Hindlimb muscle (tissue), 1 donor: Measurements from ENCODE around the gene VWC2L. TPM values are rescaled to one million over a fixed set of nuclear protein-coding genes. Genes with fewer than 3 reads are reported as not detected.

ENCODE experiments used
- DNase-seq: peaks from one replicate; pipeline ENCODE4 v3.0.0-alpha.2; 2013
- polyA plus RNA-seq: library from polyadenylated mRNA; unstranded; fragments of 120-200 nt; gene quantifications from one replicate; pipeline ENCODE4 v1.2.1, GENCODE V29; 2013; ENCODE audit not compliant: insufficient read length

The VWC2L gene
- polyA plus RNA-seq, 1 donor = not detected

DNA sequence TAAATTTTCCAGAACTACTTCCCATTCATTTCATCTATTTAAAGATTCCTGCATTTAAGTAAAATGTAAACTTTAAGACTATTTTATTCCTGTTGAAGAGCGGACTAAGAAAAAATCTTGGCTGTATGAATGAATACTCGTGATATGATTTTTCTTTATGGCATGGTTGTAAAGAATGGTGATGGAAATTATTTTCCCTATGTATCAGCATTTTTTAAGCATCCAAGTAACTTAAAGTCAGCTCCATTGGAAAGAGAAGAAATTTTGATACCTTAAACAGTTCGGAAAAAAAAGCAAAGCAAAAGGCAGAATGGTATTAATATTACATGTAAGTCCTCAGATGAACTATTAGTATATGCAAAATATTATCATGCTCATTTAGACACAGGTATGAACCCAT lies 58.9 kb downstream of the VWC2L start:
- peak; percentile 4 for DNase-seq

DNA sequence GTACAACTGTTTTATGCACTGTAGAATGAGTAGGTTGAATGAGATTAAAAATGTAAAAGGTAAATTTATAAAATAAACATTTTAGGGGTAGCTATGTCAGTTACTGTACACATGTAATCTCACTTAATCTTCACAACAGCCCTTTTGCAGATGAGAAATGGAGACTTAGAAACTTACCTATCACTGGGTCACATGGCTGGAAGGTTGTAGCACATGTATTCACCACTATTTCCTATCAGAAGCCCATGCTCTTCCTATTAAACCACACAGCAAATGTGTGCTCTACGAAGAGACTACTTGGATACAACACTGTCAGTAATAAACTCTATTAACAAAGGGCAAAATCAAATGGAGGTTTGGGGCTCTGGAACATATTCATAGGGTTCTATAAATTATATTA lies 60.5 kb downstream of the VWC2L start:
- DNase-seq = no peak

DNA sequence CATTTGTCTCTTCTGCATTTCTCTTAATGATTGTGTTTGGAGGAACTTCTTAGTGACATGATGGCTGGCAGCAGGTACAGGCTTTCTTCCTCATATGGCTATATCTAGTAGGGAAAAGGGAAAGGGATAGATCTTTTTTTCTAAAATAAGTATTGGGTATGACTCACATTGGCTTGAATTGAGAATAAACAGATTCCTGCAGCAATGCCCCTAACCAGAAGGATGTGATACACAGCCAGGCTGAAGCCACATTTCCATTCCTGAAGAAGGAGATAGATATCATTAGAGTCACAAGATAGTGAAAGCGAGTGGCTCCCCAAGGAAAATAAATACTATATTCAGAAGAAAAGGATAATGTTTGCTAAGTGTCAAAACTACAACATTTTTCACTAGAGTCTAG lies 61.1 kb downstream of the VWC2L start:
- DNase-seq = no peak

- DNase-seq = no peak
Measured at GRCh38 chr2:214477305-214477704, 66.5 kb downstream of the VWC2L start.

DNA sequence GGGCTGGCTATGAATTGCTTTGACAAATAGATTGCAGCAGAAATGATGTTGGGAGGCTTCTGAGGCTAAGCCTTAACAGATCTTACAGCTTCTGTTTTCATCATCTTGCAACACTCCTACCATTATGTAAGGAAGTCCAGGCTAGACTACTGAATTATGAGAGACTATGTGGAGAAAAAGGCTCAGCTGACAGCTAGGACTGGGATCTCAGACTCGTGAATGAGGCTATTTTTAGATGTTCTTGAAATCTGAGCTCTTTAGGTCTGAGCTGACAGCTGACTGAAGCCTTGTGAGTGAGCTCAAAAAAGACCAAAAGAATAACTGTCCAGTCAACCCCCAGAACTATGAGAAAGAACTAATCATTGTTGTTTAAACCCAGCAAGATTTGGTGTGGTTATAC lies 70.3 kb downstream of the VWC2L start:
- DNase-seq = peak; percentile 19

DNA sequence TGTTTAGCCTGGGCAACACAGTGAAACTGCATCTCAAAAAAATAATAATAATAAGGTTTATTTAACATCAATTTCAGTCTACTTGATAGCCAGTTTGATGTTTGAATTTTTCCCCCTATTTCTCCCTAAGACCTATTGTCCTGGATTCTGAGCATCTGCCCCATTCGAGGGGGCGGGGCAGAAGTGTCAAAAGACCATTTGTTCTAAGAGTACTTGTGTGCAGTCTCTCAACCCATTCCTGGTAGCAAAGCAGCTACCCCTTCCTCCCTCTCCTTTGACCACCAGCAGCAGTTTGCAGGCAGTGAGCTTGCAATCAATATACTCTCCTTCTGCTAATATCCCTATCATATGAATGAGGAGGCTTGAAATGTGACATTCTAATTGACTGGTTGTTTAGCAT lies 71.9 kb downstream of the VWC2L start:
- DNase-seq = no peak

GRCh38 chr2:214484239-214484638 lies 73.4 kb downstream of the VWC2L start:
- no peak for DNase-seq

DNA sequence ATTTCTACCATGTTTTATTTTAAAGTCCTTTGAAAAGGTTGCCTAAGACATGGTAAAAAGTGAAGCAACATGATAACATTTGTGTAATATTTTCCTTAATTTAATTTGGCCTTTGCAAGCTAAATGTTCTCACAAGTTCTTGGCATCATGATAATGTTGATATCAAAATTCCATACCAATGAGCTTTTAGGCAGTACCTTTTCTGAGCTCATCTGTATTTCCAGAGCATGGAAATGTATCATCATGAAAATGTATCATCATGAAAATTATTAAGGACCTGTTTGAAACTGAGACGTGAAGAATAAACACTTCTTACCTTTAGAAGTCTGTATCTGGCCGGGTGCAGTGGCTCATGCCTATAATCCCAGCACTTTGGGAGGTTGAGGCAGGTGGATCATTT lies 73.8 kb downstream of the VWC2L start:
- no peak for DNase-seq

DNA sequence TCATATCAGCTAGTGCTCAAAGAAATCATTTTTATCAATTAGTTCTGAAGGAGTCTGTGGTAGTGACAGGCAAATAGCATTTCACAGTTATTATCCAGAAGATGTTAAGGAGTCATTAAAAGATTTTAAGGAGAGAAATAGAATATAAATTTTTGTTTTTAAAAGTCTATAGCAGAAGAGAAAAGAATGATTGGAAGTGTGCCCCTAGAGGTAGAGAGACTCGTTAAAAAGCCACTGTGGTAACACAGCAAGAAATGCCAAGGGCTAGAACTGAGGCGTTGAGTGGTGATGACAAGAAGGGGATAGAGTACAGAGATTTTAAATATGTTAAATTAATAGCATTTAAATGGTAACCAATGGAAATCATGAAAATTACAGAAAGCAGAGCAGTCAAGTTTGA lies 78.3 kb downstream of the VWC2L start:
- no peak for DNase-seq

DNA sequence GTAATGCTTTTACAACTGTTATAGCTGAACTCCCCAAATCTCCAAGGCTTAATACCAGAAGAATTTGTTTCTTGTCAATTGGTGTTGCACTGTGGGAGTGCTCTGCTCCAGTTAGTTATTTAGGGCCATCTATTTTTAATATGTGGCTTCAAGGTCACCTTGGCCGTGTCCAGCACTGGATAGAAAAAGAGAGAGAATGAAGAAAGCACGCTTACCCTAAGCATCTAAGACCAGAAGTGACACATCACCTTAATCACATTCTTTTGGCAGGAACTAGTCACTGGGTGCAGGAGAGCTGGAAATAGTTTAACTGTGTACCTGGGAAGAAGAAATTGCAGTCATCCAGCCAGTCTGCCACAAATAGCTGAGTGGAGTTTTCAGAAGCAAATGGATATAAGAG lies 78.8 kb downstream of the VWC2L start:
- DNase-seq = no peak

DNA sequence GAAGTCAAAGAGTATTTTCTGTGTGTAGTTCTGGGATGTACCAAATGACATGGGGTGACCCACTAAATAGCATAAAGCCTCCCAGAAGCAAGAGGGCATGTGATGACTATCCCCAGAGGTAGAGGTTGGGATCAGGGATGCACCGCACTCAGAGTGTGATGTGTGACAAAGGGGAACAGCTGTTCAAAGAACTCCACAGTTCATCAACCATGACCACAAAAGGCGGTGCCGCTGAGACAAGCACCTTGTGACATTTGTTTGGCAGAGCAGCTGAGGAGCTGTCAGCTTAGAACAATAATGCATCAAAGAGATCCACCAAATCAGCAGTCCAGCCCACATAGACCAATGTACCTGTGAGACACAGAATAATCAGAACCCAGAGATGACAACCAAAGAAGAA lies 81.3 kb downstream of the VWC2L start:
- DNase-seq = no peak

GRCh38 chr2:214492608-214493007 lies 81.8 kb downstream of the VWC2L start:
- no peak for DNase-seq

GRCh38 chr2:214497489-214497888 lies 86.6 kb downstream of the VWC2L start:
- no peak for DNase-seq

GRCh38 chr2:214503568-214503967 lies 92.7 kb downstream of the VWC2L start:
- no peak for DNase-seq

DNA sequence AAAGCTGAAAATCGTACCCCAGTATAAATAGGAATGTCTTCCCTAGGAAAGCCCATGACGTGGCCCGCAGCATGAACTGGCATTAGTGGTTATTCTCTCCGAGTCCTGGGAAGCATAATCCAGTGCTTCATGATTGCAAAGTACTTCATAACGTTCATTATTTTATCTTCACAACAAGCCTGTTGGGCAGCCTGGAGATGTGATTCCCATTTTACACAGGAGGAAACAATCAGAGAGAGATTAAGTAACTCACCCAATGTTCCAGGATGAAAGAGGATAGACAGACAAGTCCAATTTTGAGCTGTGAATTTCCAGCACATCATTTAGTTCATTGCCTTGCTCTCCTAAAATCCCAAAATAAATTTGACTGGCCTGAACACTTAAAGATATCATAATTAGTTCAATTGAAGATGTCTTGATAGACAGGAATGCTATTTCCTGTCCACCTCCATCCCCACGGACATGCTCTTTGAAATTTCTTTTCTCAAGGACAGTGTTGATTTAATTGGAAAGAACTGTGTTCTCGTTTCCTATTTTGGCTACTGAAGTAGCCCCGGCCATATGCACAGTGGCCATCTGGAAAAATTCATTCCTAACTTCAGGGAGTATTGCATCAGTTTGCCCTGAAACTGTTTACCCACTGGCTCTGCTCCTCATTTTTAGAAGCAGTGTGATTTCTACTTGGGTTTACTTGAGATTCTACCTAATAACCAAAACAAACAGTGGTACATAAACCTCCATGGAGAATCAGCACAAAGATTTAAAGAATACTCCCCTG lies 93.9 kb downstream of the VWC2L start:
- no peak for DNase-seq

DNA sequence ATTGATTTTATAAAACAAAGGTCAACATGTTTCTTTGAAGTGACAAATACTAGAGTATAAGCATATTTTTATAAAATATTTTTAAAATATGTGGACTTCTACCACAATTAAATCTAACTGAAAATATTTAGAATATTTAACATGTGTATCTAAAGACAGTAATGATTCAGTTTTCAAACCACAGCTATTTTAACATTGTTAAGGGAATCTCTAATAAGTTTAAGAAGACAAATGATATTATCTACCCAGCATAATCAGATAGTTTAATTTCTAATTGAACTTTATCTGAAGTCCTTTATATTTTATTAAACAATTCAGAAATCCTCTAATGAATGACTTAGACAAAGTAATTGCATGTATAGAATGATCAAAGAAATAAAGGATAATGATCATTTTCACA lies 96.2 kb downstream of the VWC2L start:
- DNase-seq = no peak

- DNase-seq = peak; percentile 21
Measured at GRCh38 chr2:214514704-214515103, 103.8 kb downstream of the VWC2L start.

DNA sequence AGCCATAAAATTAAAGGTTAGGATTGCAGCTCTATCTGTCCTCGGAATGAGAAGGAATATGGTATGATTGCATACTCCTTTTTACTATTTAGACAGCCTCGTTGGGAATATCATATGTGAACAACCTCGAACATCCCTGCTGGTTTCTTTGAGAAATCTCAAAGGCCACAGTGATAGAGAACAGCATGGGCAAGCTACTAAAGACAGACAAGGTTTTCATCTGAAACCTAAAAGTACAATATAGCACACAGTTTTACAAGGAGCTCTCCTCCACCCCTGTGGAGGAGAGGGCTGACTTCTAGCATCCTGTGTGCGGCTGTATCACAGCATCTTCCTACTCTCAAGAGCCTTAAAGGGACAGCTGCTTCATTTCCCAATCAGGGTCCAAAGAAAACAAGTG lies 104.3 kb downstream of the VWC2L start:
- no peak for DNase-seq

DNA sequence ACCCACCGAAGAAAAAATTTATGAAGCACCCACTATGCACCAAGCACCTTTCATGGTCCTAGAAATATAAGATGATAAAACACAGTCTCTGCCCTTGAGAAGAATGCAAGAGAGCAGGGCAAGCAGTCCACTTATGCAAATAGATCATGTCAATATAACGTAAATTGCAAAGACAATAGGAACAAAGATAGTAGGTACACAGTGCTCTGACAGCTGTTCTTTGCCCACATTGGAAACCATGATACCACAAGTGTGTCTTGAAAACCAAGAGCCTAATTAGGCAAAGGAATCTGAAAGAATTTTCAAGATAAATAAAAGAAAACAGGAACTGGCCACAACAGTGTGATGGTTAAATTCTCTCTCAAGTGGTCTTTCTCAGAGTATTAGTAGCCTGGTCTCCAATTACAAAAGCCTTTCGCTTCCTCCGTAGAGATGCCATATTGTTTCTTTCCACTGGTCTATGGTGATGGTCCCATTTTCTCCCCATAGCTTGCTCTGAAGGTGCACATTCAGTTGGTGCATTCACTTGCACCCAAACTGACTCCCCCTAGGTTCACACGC lies 108.5 kb downstream of the VWC2L start:
- DNase-seq = no peak

GRCh38 chr2:214529021-214529420 lies 118.2 kb downstream of the VWC2L start:
- no peak for DNase-seq

GRCh38 chr2:214529514-214529913 lies 118.7 kb downstream of the VWC2L start:
- no peak for DNase-seq

DNA sequence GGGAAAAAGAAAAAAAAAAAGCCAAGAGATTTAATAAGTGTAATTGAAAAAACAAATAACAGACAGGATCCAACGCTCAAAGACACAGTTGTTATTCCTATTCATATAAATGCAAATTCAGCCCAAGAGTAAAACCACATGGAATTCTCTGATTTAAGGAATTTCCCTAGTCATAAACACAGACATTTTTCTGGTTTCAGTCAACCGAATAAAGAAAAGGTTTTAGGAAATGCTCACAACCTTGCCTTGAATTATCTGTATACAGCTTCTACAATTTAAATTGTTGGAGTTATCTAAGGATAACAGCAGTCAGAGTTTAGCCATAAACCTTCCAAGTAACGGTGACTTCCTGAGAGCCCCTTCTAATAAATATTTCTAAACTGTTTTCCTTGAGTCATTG lies 122.7 kb downstream of the VWC2L start:
- DNase-seq = no peak

GRCh38 chr2:214536625-214537024 lies 125.8 kb downstream of the VWC2L start:
- no peak for DNase-seq

DNA sequence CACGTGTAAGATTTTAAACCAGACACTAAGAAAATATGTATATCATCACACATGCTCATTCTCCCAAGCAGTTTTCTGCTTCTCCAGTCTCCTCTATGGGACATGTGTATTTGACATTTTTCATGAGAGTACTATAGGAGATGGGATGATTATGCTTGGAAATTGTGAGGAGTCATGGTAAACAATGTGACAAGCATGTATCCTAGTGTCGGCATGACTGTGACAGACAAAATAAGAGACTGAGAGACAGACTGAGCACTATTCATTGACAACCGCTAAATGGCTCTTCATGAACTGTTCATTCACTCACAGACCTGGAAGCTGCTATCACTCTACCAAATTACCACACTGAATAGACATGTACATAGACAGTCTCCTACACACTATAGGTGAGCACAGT lies 127.1 kb downstream of the VWC2L start:
- DNase-seq = no peak

DNA sequence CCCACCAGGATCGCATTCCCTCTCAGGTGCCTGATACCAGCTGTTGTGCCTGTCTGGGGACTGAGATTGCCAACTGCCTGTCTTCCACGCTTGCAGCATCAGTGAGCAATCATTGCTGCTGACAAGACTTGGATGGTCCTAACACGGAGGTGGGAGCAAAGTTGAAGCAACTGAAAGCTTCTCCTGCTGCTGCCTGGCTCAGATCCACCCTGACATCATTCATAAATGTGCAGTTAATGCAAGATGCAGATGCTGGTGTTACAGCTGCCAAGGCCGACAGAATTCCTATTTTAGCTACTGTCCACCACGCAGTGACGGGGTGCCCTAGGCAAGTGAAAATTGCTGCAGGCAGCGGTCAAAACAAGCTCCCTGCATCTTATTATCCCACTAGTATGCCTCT lies 131.4 kb downstream of the VWC2L start:
- DNase-seq = peak; percentile 61
